SK-N-SH (cell line): Measurements from ENCODE around the gene NODAL. TPM values are rescaled to one million over a fixed set of nuclear protein-coding genes. Genes with fewer than 3 reads are reported as not detected.

ENCODE experiments used
- CTCF ChIA-PET: fragments of 300-600, 350-600 bp; formaldehyde crosslinking; extraction: SDS; loops from one replicate; lab custom pipeline; 2021; lab: Yijun Ruan, JAX
- POLR2A ChIA-PET: fragments of 350-600 bp; sonication (Branson Sonifier 250); formaldehyde crosslinking; extraction: SDS; loops from one replicate; lab custom pipeline; 2020; ENCODE audit warnings: antibody characterized with exemption, inconsistent platforms; lab: Yijun Ruan, JAX
- DNase-seq: peaks from one replicate; pipeline ENCODE4 v3.0.0; 2012
- H2AFZ ChIP-seq: fragments of 200-600 bp; sonication (generic); 2 replicates; pipeline ENCODE4 v1.8.1; 2016; ENCODE audit warnings: antibody characterized with exemption, mild to moderate bottlenecking, low read depth
- H3F3A ChIP-seq: fragments of 200-600 bp; sonication (generic); replicated peaks from 2 replicates; pipeline ENCODE3; 2016; ENCODE audit warnings: antibody characterized with exemption, mild to moderate bottlenecking; ENCODE audit not compliant: insufficient read depth
- H3K27ac ChIP-seq, 2 experiments: fragments of 200-500 bp in 1 of 2; fragments of 200-600 bp in 1 of 2; sonication (Bioruptor generic) in 1 of 2; sonication (generic), shearing (Covaris generic) in 1 of 2; 2 replicates each; pipeline versions ENCODE4 v1.5.1 to v1.6.1; 2014 to 2016; ENCODE audit warnings: low read depth in 2 of 2, inconsistent platforms in 1 of 2, low read length in 1 of 2, mild to moderate bottlenecking in 1 of 2, mixed read lengths in 1 of 2
- H3K27me3 ChIP-seq: fragments of 200-600 bp; sonication (generic), shearing (Covaris generic); 2 replicates; pipeline ENCODE4 v1.6.1; 2016; ENCODE audit warnings: mixed run types; ENCODE audit not compliant: insufficient read depth
- H3K36me3 ChIP-seq, 2 experiments: fragments of 200-500 bp in 1 of 2; fragments of 200-600 bp in 1 of 2; sonication (Bioruptor generic) in 1 of 2; sonication (generic) in 1 of 2; replicated peaks in 1 of 2; 2 replicates each; pipeline versions ENCODE3 to v1.5.1; 2014 to 2016; ENCODE audit warnings: low read length in 1 of 2, mild to moderate bottlenecking in 1 of 2; ENCODE audit not compliant: insufficient read depth in 2 of 2, control insufficient read depth in 1 of 2
- H3K4me1 ChIP-seq, 2 experiments: fragments of 200-500 bp in 1 of 2; fragments of 200-600 bp in 1 of 2; sonication (Bioruptor generic) in 1 of 2; sonication (generic), shearing (Covaris generic) in 1 of 2; 2 replicates each; pipeline versions ENCODE4 v1.5.1 to v1.6.1; 2014 to 2016; ENCODE audit warnings: low read depth in 1 of 2, low read length in 1 of 2, mixed run types in 1 of 2; ENCODE audit not compliant: insufficient read depth in 2 of 2, control insufficient read depth in 1 of 2
- H3K4me2 ChIP-seq: fragments of 200-600 bp; sonication (generic), shearing (Covaris generic); 2 replicates; pipeline ENCODE4 v1.6.1; 2017; ENCODE audit warnings: mixed run types
- H3K4me3 ChIP-seq, 2 experiments: fragments of 200-500 bp in 1 of 2; fragments of 200-600 bp in 1 of 2; sonication (Bioruptor generic) in 1 of 2; sonication (generic), shearing (Covaris generic) in 1 of 2; 2 replicates each; pipeline versions ENCODE4 v1.5.1 to v1.8.1; 2014 to 2016; ENCODE audit warnings: low read depth in 2 of 2, inconsistent platforms in 1 of 2, low read length in 1 of 2, mild to moderate bottlenecking in 1 of 2, mixed read lengths in 1 of 2, moderate library complexity in 1 of 2
- H3K79me2 ChIP-seq: fragments of 200-600 bp; sonication (generic); 2 replicates; pipeline ENCODE4 v1.8.1; 2017; ENCODE audit warnings: mild to moderate bottlenecking; ENCODE audit not compliant: insufficient read depth
- H3K9ac ChIP-seq: fragments of 200-600 bp; sonication (generic); 2 replicates; pipeline ENCODE4 v1.6.1; 2017; ENCODE audit warnings: mixed run types
- H3K9me2 ChIP-seq: fragments of 200-600 bp; sonication (generic); 2 replicates; pipeline ENCODE4 v1.6.1; 2017; ENCODE audit warnings: mixed run types
- H3K9me3 ChIP-seq: fragments of 200-600 bp; sonication (generic); 2 replicates; pipeline ENCODE4 v1.6.1; 2017; ENCODE audit warnings: mixed run types, mild to moderate bottlenecking, moderate library complexity
- H4K20me1 ChIP-seq: fragments of 200-600 bp; sonication (generic); 2 replicates; pipeline ENCODE4 v1.6.1; 2017; ENCODE audit warnings: mild to moderate bottlenecking, mixed run types; ENCODE audit not compliant: insufficient read depth
- CHD2 ChIP-seq: fragments of 150-350 bp; IDR thresholded peaks from 2 replicates; pipeline ENCODE4 v1.6.1; 2018; ENCODE audit warnings: low read length; ENCODE audit not compliant: partially characterized antibody
- EP300 ChIP-seq, 2 experiments: IDR thresholded peaks; 2 replicates each; pipeline versions ENCODE4 v1.4.0 to v1.6.1; 2012; ENCODE audit warnings: borderline replicate concordance in 1 of 2, low read depth in 1 of 2, low read length in 1 of 2
- IRF3 ChIP-seq: fragments of 150-350 bp; IDR thresholded peaks from 2 replicates; pipeline ENCODE4 v1.6.1; 2016; ENCODE audit warnings: mild to moderate bottlenecking, low read depth, low read length
- JUND ChIP-seq: IDR thresholded peaks from 2 replicates; pipeline ENCODE4 v1.4.0; 2012
- NFIC ChIP-seq: IDR thresholded peaks from 2 replicates; pipeline ENCODE4 v1.4.0; 2012; ENCODE audit warnings: borderline replicate concordance
- POLR2AphosphoS5 ChIP-seq: IDR thresholded peaks from 2 replicates; pipeline ENCODE4 v1.6.1; 2012; ENCODE audit warnings: low read depth, low read length
- SIN3A ChIP-seq: IDR thresholded peaks from 2 replicates; pipeline ENCODE4 v1.6.1; 2012; ENCODE audit warnings: low read depth, mild to moderate bottlenecking, low read length, moderate library complexity, borderline replicate concordance
- TCF12 ChIP-seq: IDR thresholded peaks from 2 replicates; pipeline ENCODE4 v1.4.0; 2012
- TEAD4 ChIP-seq: IDR thresholded peaks from 2 replicates; pipeline ENCODE4 v1.4.0; 2012; ENCODE audit warnings: mild to moderate bottlenecking, borderline replicate concordance; ENCODE audit not compliant: insufficient read depth
- USF2 ChIP-seq: fragments of 150-350 bp; IDR thresholded peaks from 2 replicates; pipeline ENCODE4 v1.6.1; 2017; ENCODE audit warnings: antibody characterized with exemption, low read length, low read depth, borderline replicate concordance
- whole genome bisulfite sequencing: methylation state at CpG from one replicate; pipeline ENCODE4 v1.1.6; 2017; ENCODE audit warnings: low lambda C conversion rate; 5-methylcytosine and 5-hydroxymethylcytosine counted together
- polyA plus RNA-seq, 3 experiments: library from polyadenylated mRNA; depleted of rRNA; stranded (reverse); fragments of >200 nt; gene quantifications; 2 replicates each; pipeline ENCODE4 v1.2.3, GENCODE V29; 2012
- TF ChIP-seq, protein P1 (sequence below): IDR thresholded peaks from 2 replicates; pipeline ENCODE4 v1.4.0; 2012; ENCODE audit warnings: low read depth
- TF ChIP-seq, protein P2 (sequence below): IDR thresholded peaks from 2 replicates; pipeline ENCODE4; 2012

NODAL gene
- polyA plus RNA-seq, 1 of the 3 experiments (the other 2 are of a cell fraction), result not detected

- Histone ChIP-seq H3K4me2 (no peak overlapping the region), H2AFZ (no peak overlapping the region), H3K4me3 (no peak overlapping the region), H3K9me3 (no peaks in the 10 kb centered on the region), H3K27ac (peak overlapping the region in 1 of 2 experiments; percentile 5; a peak in 1 of 4 replicates), H3K36me3 (no peaks in the 10 kb centered on the region), H3K9me2 (no peaks in the 10 kb centered on the region), H3K79me2 (no peaks in the 10 kb centered on the region), H3K9ac (no peak overlapping the region), H3K27me3 (peaks cover 17% of the 10 kb centered on the region), H4K20me1 (no peaks in the 10 kb centered on the region), H3K4me1 (peaks cover 0 to 8% of the 10 kb centered on the region in 2 experiments; a peak in 1 of 4 replicates), H3F3A (no peaks in the 10 kb centered on the region)
- DNase-seq, result no peak
- ChIA-PET POLR2A (interaction anchor here (0.6 kb wide), 1 partner anchor 1047 kb away, joined by 3 read pairs; no protein-coding TSS in a partner anchor), CTCF (interaction anchor here (0.9 to 1.6 kb wide), 5 partner anchors 10 to 95 kb away, joined by 3 to 10 read pairs (median 4); no protein-coding TSS in a partner anchor)
- TF ChIP-seq JUND (peak; percentile 34; the same call in 1 of the 2 replicates), IRF3 (no peak), EP300 (IDR thresholded peaks at IDR 0.05; ENCODE audit: borderline replicate concordance in 1 of 2, low read depth in 1 of 2, low read length in 1 of 2) (peak; percentile 23; a peak in 1 of 4 replicates), NFIC (peak; percentile 78), POLR2AphosphoS5 (peak; percentile 73), CHD2 (no peak), TCF12 (peak; percentile 95), SIN3A (0 out of 2 replicates have a peak, but pooled peaks have one; percentile 53), USF2 (no peak), TEAD4 (peak; percentile 24; the same call in 1 of the 2 replicates)
- TF ChIP-seq, protein P1, sequence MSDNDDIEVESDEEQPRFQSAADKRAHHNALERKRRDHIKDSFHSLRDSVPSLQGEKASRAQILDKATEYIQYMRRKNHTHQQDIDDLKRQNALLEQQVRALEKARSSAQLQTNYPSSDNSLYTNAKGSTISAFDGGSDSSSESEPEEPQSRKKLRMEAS, result no peak
- TF ChIP-seq, protein P2, sequence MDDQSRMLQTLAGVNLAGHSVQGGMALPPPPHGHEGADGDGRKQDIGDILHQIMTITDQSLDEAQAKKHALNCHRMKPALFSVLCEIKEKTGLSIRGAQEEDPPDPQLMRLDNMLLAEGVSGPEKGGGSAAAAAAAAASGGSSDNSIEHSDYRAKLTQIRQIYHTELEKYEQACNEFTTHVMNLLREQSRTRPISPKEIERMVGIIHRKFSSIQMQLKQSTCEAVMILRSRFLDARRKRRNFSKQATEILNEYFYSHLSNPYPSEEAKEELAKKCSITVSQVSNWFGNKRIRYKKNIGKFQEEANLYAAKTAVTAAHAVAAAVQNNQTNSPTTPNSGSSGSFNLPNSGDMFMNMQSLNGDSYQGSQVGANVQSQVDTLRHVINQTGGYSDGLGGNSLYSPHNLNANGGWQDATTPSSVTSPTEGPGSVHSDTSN, result peak; percentile 93
- 51% methylated on average over 8 of the region's 8 CpGs for WGBS
These were observed 4.5 kb upstream of the NODAL start for GRCh38 chr10:70445718-70446657.
